DMS 273 (cell line): ENCODE measurements around the gene ZFP92.
A peak's percentile ranks its signal among the peaks of the same experiment; 100 is the strongest.

ENCODE experiments used
- DNase-seq: peaks from one replicate; lab custom pipeline; 2025; ENCODE audit not compliant: unreplicated experiment; lab: John Stamatoyannopoulos, UW

Gene ZFP92

GRCh38 chrX:153407736-153408135, 3.5 kb upstream of the ZFP92 start:
- no peak for DNase-seq

GRCh38 chrX:153408221-153408721, 3.0 kb upstream of the ZFP92 start:
- no peak for DNase-seq

GRCh38 chrX:153408871-153409351, 2.4 kb upstream of the ZFP92 start:
- no peak for DNase-seq

GRCh38 chrX:153409414-153410101, 1.7 kb upstream of the ZFP92 start:
- no peak for DNase-seq

GRCh38 chrX:153410373-153410772, 899 bp upstream of the ZFP92 start:
- DNase-seq = no peak

- no peak for DNase-seq
These were observed 401 bp upstream of the ZFP92 start for GRCh38 chrX:153410888-153411254.

GRCh38 chrX:153411988-153412574, 809 bp downstream of the ZFP92 start:
- DNase-seq = no peak

GRCh38 chrX:153412746-153413720, 1.8 kb downstream of the ZFP92 start:
- DNase-seq = peak; percentile 38

GRCh38 chrX:153413731-153414130, 2.5 kb downstream of the ZFP92 start:
- no peak for DNase-seq

GRCh38 chrX:153414856-153415510, 3.7 kb downstream of the ZFP92 start:
- no peak for DNase-seq

GRCh38 chrX:153416781-153417450, 5.6 kb downstream of the ZFP92 start:
- DNase-seq = peak; percentile 82

- no peak for DNase-seq
These were observed 6.4 kb downstream of the ZFP92 start for GRCh38 chrX:153417637-153418036.

- no peak for DNase-seq
These were observed 9.8 kb downstream of the ZFP92 start for GRCh38 chrX:153420851-153421599.

GRCh38 chrX:153421856-153422255, 10.6 kb downstream of the ZFP92 start:
- no peak for DNase-seq

GRCh38 chrX:153423652-153424051, 12.4 kb downstream of the ZFP92 start:
- DNase-seq = no peak

- DNase-seq = no peak
These were observed 14.9 kb downstream of the ZFP92 start for GRCh38 chrX:153426204-153426603.

- no peak for DNase-seq
These were observed 19.5 kb downstream of the ZFP92 start for GRCh38 chrX:153430796-153431195.

- DNase-seq = no peak
These were observed 21.9 kb downstream of the ZFP92 start for GRCh38 chrX:153433161-153433680.

- no peak for DNase-seq
These were observed 22.6 kb downstream of the ZFP92 start for GRCh38 chrX:153433781-153434285.
